Keratinocyte (primary cell): ENCODE measurements around the gene FKBP5. TPM values are rescaled to one million over a fixed set of nuclear protein-coding genes. Genes with fewer than 3 reads are reported as not detected.

Source experiments
- DNase-seq: peaks from one replicate; pipeline ENCODE4 v3.0.0-alpha.2; 2011; ENCODE audit warnings: low read depth, missing footprints, low spot score
- FAIRE-seq: peaks from 2 replicates; lab custom pipeline; 2011; peaks lifted over from hg19 to GRCh38; lab: Jason Lieb, UNC
- H2AFZ ChIP-seq: 2 replicates; pipeline ENCODE4 v1.6.0; 2012; ENCODE audit warnings: low read length, control low read depth, inconsistent platforms; ENCODE audit not compliant: control insufficient read depth
- H3K27ac ChIP-seq: 2 replicates; pipeline ENCODE4 v1.5.1; 2011; ENCODE audit warnings: low read length; ENCODE audit not compliant: control insufficient read depth, insufficient read depth
- H3K27me3 ChIP-seq: 3 replicates; pipeline ENCODE4 v1.6.0; 2011; ENCODE audit warnings: low read length; ENCODE audit not compliant: control insufficient read depth, insufficient read depth; ENCODE audit errors: extremely low read depth
- H3K36me3 ChIP-seq, 2 experiments: 2 replicates in 1 of 2; 3 replicates in 1 of 2; pipeline ENCODE4 v1.5.1; 2011; ENCODE audit warnings: low read length in 2 of 2, mild to moderate bottlenecking in 1 of 2; ENCODE audit not compliant: control insufficient read depth in 2 of 2, insufficient read depth in 2 of 2; ENCODE audit errors: extremely low read depth in 1 of 2
- H3K4me1 ChIP-seq: 3 replicates; pipeline ENCODE4 v1.5.1; 2011; ENCODE audit warnings: low read length; ENCODE audit not compliant: control insufficient read depth, insufficient read depth; ENCODE audit errors: extremely low read depth
- H3K4me2 ChIP-seq: 3 replicates; pipeline ENCODE4 v1.6.0; 2011; ENCODE audit warnings: low read depth, low read length; ENCODE audit not compliant: control insufficient read depth, insufficient read depth; ENCODE audit errors: extremely low read depth
- H3K4me3 ChIP-seq, 3 experiments: fragments of 200-600 bp in 1 of 3; sonication (generic) in 1 of 3; 2 replicates in 2 of 3; 3 replicates in 1 of 3; pipeline ENCODE4 v1.5.1; 2011 to 2016; ENCODE audit warnings: low read length in 3 of 3, mild to moderate bottlenecking in 3 of 3, control low read depth in 2 of 3, inconsistent platforms in 1 of 3, low read depth in 1 of 3, mixed read lengths in 1 of 3, mixed run types in 1 of 3, moderate library complexity in 1 of 3; ENCODE audit not compliant: control insufficient read depth in 2 of 3, insufficient read depth in 2 of 3; ENCODE audit errors: extremely low read depth in 1 of 3
- H3K79me2 ChIP-seq: 2 replicates; pipeline ENCODE4 v1.6.0; 2012; ENCODE audit warnings: low read length; ENCODE audit not compliant: control insufficient read depth, insufficient read depth
- H3K9ac ChIP-seq: 3 replicates; pipeline ENCODE4 v1.6.0; 2011; ENCODE audit warnings: low read length; ENCODE audit not compliant: control insufficient read depth, insufficient read depth; ENCODE audit errors: extremely low read depth
- H3K9me1 ChIP-seq: 3 replicates; pipeline ENCODE4 v1.6.0; 2011; ENCODE audit warnings: low read length; ENCODE audit not compliant: control insufficient read depth, insufficient read depth; ENCODE audit errors: extremely low read depth
- H3K9me3 ChIP-seq: 2 replicates; pipeline ENCODE4 v1.5.1; 2012; ENCODE audit warnings: low read depth, low read length; ENCODE audit not compliant: control insufficient read depth
- H4K20me1 ChIP-seq: 3 replicates; pipeline ENCODE4 v1.6.0; 2011; ENCODE audit warnings: low read length; ENCODE audit not compliant: control insufficient read depth, insufficient read depth; ENCODE audit errors: extremely low read depth
- CTCF ChIP-seq, 3 experiments: IDR thresholded peaks in 1 of 3; conservative IDR thresholded peaks in 1 of 3; optimal IDR thresholded peaks in 1 of 3; 2 replicates in 2 of 3; 3 replicates in 1 of 3; pipeline versions ENCODE3 to v1.5.1; 2011; ENCODE audit warnings: low read length in 3 of 3, mild to moderate bottlenecking in 3 of 3, moderate library complexity in 2 of 3, control low read depth in 1 of 3, inconsistent platforms in 1 of 3; ENCODE audit not compliant: insufficient read depth in 2 of 3; ENCODE audit errors: extremely low read depth in 1 of 3
- EZH2 ChIP-seq: IDR thresholded peaks from one replicate; pipeline ENCODE4 v1.6.1; 2012; ENCODE audit warnings: inconsistent platforms, mild to moderate bottlenecking, low read length, moderate library complexity
- dilution Hi-C: fragments of 300-500 bp; cut with MboI; formaldehyde crosslinking; loops from one replicate; pipeline ENCODE4 v1.7.0; 2020; ENCODE audit warnings: low sequenced_read_pairs; ENCODE audit not compliant: extremely low pct_ligation_motif_present
- polyA plus RNA-seq, 5 experiments: library from polyadenylated mRNA; depleted of rRNA in 3 of 5; stranded (reverse) in 3 of 5; stranded (forward) in 1 of 5; unstranded in 1 of 5; fragments of >200 nt; gene quantifications; 1 replicate in 1 of 5; 2 replicates in 3 of 5; 3 replicates in 1 of 5; pipeline versions ENCODE4 v1.2.1 to v1.2.3, GENCODE V29; 2011 to 2012; ENCODE audit warnings: missing spikeins in 2 of 5, low read depth in 1 of 5, low replicate concordance in 1 of 5

FKBP5 gene
- polyA plus RNA-seq, 1 donor (not counting 4 experiments of a cell fraction or from before 2014, with no cell fraction given) = 88.3 TPM

- Histone ChIP-seq H3K27ac (no peak overlapping the region), H2AFZ (no peak overlapping the region), H3K79me2 (no peaks in the 10 kb centered on the region), H3K9me3 (no peaks in the 10 kb centered on the region), H3K27me3 (no peaks in the 10 kb centered on the region), H3K4me2 (no peak overlapping the region), H3K4me3 (no peak overlapping the region), H3K9ac (no peak overlapping the region), H3K36me3 (no peaks in the 10 kb centered on the region), H3K9me1 (no peaks in the 10 kb centered on the region), H4K20me1 (no peaks in the 10 kb centered on the region), H3K4me1 (peaks cover 49% of the 10 kb centered on the region)
- FAIRE-seq = no peak
- no peak for DNase-seq
- no peak for TF ChIP-seq CTCF (optimal IDR thresholded peaks at IDR 0.05 in 1 of 3, IDR thresholded peaks at IDR 0.05 in 1 of 3, conservative IDR thresholded peaks at IDR 0.05 in 1 of 3; ENCODE audit: extremely low read depth in 1 of 3, insufficient read depth in 2 of 3, low read length in 3 of 3)
- no peak for TF ChIP-seq EZH2
- dilution Hi-C loops = no loop called here
Observed at GRCh38 chr6:35724059-35724458, 35.3 kb upstream of the FKBP5 start.

GRCh38 chr6:35723587-35723986, 34.9 kb upstream of the FKBP5 start:
- DNase-seq = no peak

More at GRCh38 chr6:35723587-35723986, 34.9 kb upstream of the FKBP5 start:
- Histone ChIP-seq H3K4me3 (no peak overlapping the region), H3K79me2 (no peaks in the 10 kb centered on the region), H3K36me3 (no peaks in the 10 kb centered on the region), H3K9me1 (no peaks in the 10 kb centered on the region), H3K9ac (no peak overlapping the region), H3K4me2 (no peak overlapping the region), H3K27ac (no peak overlapping the region), H3K27me3 (no peaks in the 10 kb centered on the region), H3K9me3 (no peaks in the 10 kb centered on the region), H4K20me1 (no peaks in the 10 kb centered on the region), H2AFZ (no peak overlapping the region), H3K4me1 (peaks cover 44% of the 10 kb centered on the region)
- dilution Hi-C loops = no loop called here
- TF ChIP-seq EZH2 = no peak
- no peak for TF ChIP-seq CTCF (optimal IDR thresholded peaks at IDR 0.05 in 1 of 3, IDR thresholded peaks at IDR 0.05 in 1 of 3, conservative IDR thresholded peaks at IDR 0.05 in 1 of 3; ENCODE audit: extremely low read depth in 1 of 3, insufficient read depth in 2 of 3, low read length in 3 of 3)
- FAIRE-seq = no peak
